HEK293 (cell line): ENCODE data around the gene RND1.

Experiments
- CTCF ChIP-seq: fragments of 450-650 bp; formaldehyde crosslinking; IDR thresholded peaks from 2 replicates; pipeline ENCODE4 v1.5.1; 2016; ENCODE audit warnings: missing biosample characterization, missing genetic modification characterization
- MEIS1 ChIP-seq: sonication (generic); formaldehyde crosslinking; IDR thresholded peaks from 2 replicates; pipeline ENCODE4 v1.8.1; 2022; ENCODE audit warnings: missing genetic modification reagents, mild to moderate bottlenecking, borderline replicate concordance
- PBX3 ChIP-seq: sonication (generic); formaldehyde crosslinking; IDR thresholded peaks from 2 replicates; pipeline ENCODE4 v1.8.1; 2022; ENCODE audit warnings: mild to moderate bottlenecking, moderate library complexity, missing genetic modification reagents
- RBAK ChIP-seq: fragments of 450-650 bp; formaldehyde crosslinking; IDR thresholded peaks from 2 replicates; pipeline ENCODE4 v1.5.1; 2016; ENCODE audit warnings: missing biosample characterization, missing genetic modification characterization
- ZBTB8A ChIP-seq: fragments of 450-650 bp; formaldehyde crosslinking; IDR thresholded peaks from 2 replicates; pipeline ENCODE4 v1.5.1; 2016; ENCODE audit warnings: missing biosample characterization, missing genetic modification characterization
- ZEB2 ChIP-seq: fragments of 450-650 bp; formaldehyde crosslinking; IDR thresholded peaks from 2 replicates; pipeline ENCODE4 v1.5.1; 2016; ENCODE audit warnings: missing biosample characterization, missing genetic modification characterization
- ZIC2 ChIP-seq: fragments of 450-650 bp; formaldehyde crosslinking; IDR thresholded peaks from 2 replicates; pipeline ENCODE4 v1.5.1; 2016; ENCODE audit warnings: missing biosample characterization, missing genetic modification characterization
- ZNF223 ChIP-seq: fragments of 450-650 bp; formaldehyde crosslinking; IDR thresholded peaks from 2 replicates; pipeline ENCODE4 v1.5.1; 2016; ENCODE audit warnings: missing biosample characterization, missing genetic modification characterization
- ZNF398 ChIP-seq: fragments of 450-650 bp; formaldehyde crosslinking; IDR thresholded peaks from 2 replicates; pipeline ENCODE4 v1.5.1; 2017; ENCODE audit warnings: missing biosample characterization, missing genetic modification characterization
- ZNF423 ChIP-seq: fragments of 450-650 bp; formaldehyde crosslinking; IDR thresholded peaks from 2 replicates; pipeline ENCODE4 v1.5.1; 2016; ENCODE audit warnings: missing biosample characterization, missing genetic modification characterization
- ZNF561 ChIP-seq: fragments of 450-650 bp; IDR thresholded peaks from 2 replicates; pipeline ENCODE4 v1.5.1; 2018; ENCODE audit warnings: missing biosample characterization, missing genetic modification characterization, borderline replicate concordance
- ZNF843 ChIP-seq: fragments of 450-650 bp; formaldehyde crosslinking; IDR thresholded peaks from 2 replicates; pipeline ENCODE4 v1.5.1; 2016; ENCODE audit warnings: missing biosample characterization, missing genetic modification characterization

DNA sequence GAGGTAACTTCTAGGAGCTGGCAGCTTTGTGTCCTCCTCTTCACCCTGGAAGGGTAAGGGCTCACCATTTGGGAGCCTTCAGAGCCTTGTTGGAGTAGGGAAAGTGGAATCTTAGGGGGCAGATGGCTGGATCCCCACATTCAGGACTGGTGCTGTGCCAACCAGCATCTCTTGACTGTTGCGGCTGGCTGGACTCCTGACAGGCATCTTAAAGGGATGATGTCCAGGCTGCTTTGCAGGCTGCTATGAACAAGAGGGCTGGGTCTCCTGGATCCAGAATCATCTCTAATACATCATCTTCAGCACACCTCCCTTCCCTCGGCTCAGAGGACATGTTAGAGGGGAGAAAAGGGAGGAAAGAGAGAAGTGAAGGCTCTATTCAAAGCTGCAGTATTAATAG lies 43.0 kb downstream of the RND1 start:
- no peak for TF ChIP-seq PBX3
- no peak for TF ChIP-seq ZEB2 (tag by site-specific recombination)
- TF ChIP-seq CTCF (tag by site-specific recombination) = no peak
- TF ChIP-seq MEIS1 = no peak
- TF ChIP-seq ZNF561 = no peak
- TF ChIP-seq ZNF398 (tag by site-specific recombination) = no peak
- no peak for TF ChIP-seq ZNF423
- no peak for TF ChIP-seq ZIC2
- no peak for TF ChIP-seq ZNF223 (tag by site-specific recombination)
- no peak for TF ChIP-seq RBAK (tag by site-specific recombination)
- TF ChIP-seq ZBTB8A (tag by site-specific recombination) = no peak
- TF ChIP-seq ZNF843 (tag by site-specific recombination) = no peak
